HL-60/S4 treated with retinoic acid at 250 ng/mL for 4 days and 3 days (cell line): ENCODE measurements around the gene ORMDL2.
"Not testable (repeated sequence)": the region's sequence is repeated elsewhere in the genome, so short reads cannot be mapped to it uniquely, and the experiment has no call there.

Experiments
- in situ Hi-C: fragments of 300-500 bp; cut with MboI; formaldehyde crosslinking; loops from 2 replicates; pipeline ENCODE4 v1.7.0; 2022; ENCODE audit warnings: low sequenced_read_pairs

The ORMDL2 gene

DNA sequence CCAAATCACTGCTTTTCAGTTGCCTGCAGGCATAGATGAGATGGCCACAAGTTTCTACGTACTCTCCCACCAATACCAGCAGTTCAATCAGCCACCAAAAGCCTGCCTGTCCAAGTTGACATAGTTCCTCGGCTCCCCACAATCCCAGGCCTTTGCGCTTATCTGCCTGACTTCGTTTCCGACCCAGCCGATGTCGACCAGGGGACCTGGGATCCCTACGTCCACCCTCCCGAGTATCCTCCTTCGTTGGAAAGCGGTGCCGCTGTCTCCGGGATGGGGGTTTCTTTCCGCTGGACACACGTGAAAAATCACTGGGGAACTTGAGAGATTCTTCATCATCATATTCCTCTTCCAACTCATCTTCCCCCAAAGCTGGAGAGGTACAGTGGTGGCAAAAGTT, 10.0 kb downstream of the ORMDL2 start:
- in situ Hi-C loops: no loop called here

DNA sequence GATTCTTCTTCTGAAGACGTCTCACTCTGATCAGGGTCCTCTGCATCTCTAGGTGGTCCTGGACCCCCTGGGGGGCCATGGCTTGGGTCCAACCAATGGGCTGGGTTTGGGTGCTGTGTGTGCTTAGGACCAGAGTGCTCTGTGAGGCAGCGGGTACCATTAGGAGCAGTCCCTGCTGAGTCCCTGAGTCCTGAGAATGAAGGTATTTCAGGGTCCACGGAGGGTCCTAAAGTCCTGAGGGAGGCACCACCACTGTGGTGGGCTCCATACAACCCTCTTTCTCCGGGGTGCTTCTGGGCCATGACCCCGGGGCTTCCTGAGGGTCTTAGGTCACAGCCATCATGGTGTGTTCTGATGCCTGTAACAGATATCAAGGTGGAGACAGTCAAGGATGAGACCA, 10.5 kb downstream of the ORMDL2 start:
- in situ Hi-C loops: no loop called here

DNA sequence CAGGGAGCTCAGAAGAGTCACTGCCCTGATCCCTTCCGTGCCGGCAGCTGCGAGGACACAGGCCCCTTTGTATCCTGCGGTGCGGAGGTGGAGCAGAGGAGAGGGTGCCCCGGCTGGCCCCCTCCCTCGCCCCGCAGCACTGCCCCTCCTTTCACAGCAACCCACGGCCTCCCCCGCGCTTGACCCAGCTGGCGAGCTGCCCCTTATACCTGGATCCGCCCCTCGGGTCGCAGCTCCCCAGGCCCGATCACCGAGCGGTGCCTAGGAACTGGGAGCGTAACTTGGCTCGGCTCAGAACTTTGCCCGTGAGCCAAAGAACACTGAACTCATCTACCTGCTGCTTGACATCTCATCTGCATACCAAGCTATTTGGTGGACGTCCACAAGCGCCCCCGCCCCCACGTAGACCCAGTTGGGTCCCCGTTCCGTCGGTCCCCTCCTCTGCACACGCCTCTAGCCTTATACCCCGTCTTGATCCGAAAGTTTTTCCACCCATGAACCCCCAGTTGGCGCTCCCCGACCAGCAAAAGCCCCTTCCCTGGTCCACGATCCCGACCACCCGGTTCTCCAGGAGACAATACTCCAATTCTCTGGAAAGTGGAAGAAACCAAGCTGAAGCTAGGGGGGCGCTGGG, 12.2 kb downstream of the ORMDL2 start:
- in situ Hi-C loops: no loop called here

DNA sequence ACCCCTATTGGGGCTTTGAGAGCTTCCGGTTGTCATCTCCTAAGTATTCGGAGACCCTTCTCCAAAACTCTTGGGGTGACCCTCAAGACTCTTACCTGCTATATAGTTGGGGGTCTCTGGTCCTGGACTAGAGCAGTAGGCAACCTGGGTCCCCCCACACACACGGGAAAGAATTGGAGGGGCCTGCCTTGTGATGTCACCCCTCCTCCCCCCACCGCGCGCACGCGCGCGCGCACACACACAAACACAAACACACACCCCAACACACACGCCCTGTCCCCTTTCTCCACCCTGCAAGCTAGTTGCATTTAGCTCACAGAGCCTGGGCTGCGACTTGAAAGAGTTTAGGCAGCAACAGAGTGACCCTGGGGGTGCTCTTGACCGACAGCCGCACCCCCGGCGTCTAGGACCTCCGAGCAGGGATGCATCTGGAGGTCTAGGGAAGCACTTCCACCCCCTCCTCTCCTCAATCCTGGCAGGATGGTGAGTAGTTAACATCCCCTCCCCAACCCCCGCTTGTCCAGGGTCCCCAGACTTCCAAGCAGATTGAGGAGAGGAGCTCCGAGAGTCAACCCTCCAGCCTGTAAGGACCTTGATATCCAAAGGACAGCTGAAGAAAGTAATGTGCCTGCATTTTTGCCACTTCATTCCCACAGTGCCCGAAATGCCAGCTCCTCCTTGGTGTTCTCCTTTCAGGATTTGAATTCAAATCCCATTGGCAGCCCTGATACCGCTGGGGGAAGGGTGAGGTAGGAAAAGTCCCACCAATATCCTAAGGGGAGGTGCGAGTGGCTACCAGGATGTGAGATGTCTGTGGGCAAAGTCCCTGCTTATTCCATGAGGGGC, 13.0 kb downstream of the ORMDL2 start:
- in situ Hi-C loops: no loop called here

- in situ Hi-C loops: no loop called here
Measured at GRCh38 chr12:55831447-55831815, 13.6 kb downstream of the ORMDL2 start.

DNA sequence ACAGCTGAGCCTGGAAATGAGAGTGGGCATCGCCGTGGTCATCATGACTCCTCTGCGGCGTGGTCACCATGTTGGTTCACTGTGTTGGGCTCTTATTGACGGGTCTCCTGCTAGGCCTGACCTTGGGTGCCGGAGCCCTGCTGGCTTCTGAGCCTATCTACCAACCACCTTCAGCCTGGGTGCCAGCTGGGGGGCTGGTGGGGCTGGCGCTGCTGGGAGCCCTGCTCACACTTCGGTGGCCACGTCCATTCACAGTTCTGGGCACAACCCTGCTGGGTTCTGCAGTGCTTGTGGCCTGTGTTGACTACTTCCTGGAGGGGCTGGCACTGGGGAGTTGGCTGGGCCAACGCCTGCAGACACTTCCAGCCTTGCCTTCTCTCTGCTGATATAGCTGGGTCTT, 15.2 kb downstream of the ORMDL2 start:
- in situ Hi-C loops: no loop called here

DNA sequence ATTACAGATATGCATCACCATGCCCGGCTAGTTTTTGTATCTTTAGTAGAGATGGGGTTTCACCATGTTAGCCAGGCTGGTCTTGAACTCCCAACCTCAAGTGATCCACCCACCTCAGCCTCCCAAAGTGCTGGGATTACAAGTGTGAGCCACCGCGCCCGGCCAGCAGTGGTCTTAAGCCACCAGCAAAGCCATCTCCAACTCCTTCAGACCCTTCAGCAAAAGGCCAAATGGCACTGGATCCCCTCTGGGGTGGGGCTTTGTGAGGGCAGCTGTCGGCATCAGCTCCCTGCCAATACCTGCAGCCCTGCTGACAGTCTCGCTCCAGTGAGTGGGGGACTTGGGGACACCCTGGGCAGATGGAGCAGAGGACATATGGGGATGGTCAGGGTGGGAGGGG, 16.6 kb downstream of the ORMDL2 start:
- in situ Hi-C loops: not testable (repeated sequence)

DNA sequence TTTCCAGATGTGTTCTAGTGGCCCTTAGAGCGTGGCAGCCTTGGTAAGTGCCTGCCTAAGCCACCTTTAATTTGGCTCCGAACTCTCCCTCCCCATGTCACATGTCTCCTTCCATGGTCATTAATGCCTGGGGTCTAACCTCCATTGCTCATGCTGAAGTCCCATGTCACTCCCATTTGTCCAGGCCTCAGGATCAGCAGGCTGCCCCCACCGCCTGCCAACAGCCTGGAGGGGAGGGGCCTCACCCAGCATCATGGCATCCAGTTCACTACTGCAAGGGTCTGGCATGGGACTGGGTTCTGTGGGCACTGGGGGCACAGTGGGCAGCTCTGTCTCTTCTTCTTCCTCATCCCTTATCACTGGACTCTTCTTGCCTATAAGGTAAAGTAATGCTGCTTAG, 20.5 kb downstream of the ORMDL2 start:
- in situ Hi-C loops: no loop called here

DNA sequence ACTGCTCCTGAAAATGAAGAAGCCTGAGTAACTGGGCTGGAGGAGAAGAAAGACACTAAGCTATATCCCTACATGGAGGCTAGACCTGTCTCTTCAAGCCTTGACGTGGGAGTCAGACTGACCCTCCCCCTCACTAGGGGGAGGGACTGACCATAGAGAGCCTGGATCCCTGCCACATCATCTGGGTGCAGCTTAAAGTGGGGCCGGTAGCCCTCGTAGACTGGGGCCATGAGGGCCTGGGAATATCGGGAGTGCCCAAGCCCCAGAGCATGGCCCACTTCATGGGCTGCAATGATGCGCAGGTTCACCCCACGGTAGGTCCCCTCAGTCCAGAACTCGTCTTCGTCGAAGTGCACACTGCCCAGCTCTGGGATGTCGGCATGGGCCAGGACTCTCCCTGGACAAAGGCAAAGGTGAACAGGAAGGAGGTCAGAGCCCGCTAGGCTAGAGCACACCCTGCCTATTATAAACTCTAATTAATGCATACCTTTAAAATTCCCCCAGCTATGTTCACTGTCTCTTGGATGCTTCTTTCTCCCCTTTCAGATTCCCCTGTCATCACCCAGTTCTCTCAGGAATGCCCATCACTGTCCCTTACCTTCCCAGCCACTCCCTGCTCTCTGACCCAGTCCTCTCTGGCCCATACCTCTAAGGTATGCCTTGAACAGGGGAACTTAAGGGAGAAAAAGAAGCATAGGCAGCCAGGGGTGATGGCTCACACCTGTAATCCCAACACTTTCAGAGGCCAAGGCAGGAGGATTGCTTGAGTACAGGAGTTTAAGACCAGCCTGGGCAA, 21.7 kb downstream of the ORMDL2 start:
- in situ Hi-C loops: no loop called here

DNA sequence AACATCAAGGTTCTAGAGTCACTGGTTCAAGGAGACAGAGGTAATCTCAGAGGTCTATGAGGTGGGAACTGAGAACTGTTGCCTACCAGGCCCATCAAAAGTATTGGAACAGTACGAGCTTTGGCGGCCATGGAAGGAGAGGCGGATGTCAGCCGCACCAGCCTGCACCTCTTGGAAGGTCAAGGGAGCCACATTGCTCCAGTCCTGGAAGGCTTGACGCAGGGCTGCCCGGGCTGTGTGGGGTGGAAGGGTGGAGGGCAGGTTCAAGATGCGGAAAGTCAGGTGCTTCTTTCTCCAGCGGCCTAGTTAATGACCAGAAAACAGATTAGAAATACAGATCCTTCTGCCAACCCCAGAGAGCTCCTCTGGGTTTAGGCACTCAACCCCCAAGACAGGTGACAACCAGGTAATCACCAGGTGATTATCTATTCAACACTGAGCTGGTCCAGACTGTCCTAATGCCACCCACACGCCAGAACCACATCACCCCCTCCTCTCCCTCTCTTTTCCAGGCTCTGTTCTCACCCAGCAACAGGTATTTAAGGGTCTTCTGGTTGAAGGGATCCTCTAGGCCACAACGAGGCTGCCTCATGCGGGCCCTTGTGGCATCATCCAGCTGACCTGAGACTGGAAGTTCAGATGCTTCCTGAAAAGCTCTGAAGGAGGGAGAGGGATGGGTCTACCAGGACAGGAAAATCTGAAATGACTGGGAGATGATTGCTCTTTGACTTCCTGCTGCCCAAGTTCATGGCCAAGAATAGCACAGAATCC, 22.9 kb downstream of the ORMDL2 start:
- in situ Hi-C loops: no loop called here

- in situ Hi-C loops: no loop called here
Measured at GRCh38 chr12:55842681-55843429, 25.0 kb downstream of the ORMDL2 start, which contains the start of gene MMP19. TSS of gene MMP19 (minus strand) at chr12:55842936. CDS start at chr12:55842830, 106 bp downstream.

DNA sequence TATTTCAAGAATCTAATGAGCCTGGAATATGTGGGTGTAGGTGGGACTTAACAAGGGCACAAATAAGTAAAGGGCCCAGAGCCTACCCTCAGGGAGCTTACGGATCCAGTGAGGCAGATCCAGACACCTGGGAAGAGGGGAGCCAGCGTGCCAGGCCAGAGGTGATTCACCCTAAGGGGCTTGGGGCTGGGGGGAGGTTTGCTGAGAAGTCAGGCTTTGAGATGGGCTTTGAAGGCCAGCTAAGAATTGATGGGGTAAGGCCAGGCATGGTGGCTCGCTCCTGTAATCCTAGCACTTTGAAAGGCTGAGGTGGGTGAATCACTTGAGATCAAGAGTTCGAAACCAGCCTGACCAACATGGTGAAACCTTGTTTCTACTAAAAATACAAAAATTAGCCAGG, 25.6 kb downstream of the ORMDL2 start:
- in situ Hi-C loops: no loop called here

GRCh38 chr12:55844961-55845360, 27.1 kb downstream of the ORMDL2 start:
- in situ Hi-C loops: no loop called here

GRCh38 chr12:55845361-55845760, 27.5 kb downstream of the ORMDL2 start:
- in situ Hi-C loops: no loop called here

- in situ Hi-C loops: no loop called here
Measured at GRCh38 chr12:55845785-55846496, 28.1 kb downstream of the ORMDL2 start.

- in situ Hi-C loops: no loop called here
Measured at GRCh38 chr12:55847033-55847432, 29.2 kb downstream of the ORMDL2 start.

GRCh38 chr12:55847603-55848291, 29.9 kb downstream of the ORMDL2 start:
- in situ Hi-C loops: no loop called here

DNA sequence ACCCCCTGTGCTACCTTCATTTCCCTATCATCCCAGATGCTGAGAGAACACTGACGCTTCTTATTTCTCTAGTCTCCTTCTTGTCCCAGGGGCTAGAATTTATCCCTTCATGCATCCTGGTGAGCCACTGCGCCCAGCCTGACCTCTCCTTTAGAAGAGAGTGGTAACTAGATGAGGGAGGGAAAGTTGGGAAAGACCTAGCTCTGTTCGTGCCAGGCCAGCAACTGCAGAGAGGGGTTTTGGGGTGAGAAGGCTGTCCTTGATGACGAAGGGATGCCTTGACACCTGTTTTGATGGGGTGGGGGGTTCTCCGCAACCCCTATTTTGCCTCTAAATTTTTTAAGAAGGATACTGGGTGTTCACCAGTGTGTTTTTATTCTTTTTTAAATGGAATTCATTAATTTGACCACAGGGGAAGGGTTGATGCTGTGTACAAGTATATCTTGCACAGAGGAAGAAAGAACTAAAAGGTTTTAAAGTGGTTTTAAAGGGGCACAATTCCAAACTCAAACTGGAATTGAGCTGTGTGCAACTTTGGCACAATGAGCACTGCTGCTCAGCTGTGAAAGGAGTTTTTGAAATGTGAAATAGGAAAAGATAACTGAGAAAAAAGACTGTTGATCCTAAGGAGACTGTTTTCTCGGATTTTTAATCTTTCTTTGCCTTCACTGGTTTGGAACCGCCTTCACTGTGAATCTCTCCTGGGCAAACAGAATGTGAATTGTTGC, 31.9 kb downstream of the ORMDL2 start:
- in situ Hi-C loops: no loop called here
